GM23338 (cell line): ENCODE data around the gene ERN2. TPM values are rescaled to one million over a fixed set of nuclear protein-coding genes. Genes with fewer than 3 reads are reported as not detected.

ENCODE experiments used
- ATAC-seq: fragments of 200-7000 bp; cut with Tn5 transposase; 3 replicates; pipeline ENCODE4 v1.9.1; 2020
- DNase-seq: peaks from one replicate; pipeline ENCODE4 v3.0.0-alpha.2; 2015; ENCODE audit warnings: low spot score
- H2AFZ ChIP-seq: fragments of 200-600 bp; sonication (generic); 2 replicates; pipeline ENCODE4 v1.8.0; 2016; ENCODE audit warnings: antibody characterized with exemption, mild to moderate bottlenecking, moderate library complexity
- H3F3A ChIP-seq: fragments of 200-600 bp; sonication (generic); replicated peaks from 2 replicates; pipeline ENCODE4 v1.8.0; 2017; ENCODE audit warnings: antibody characterized with exemption, mixed run types, low read depth
- H3K27ac ChIP-seq: fragments of 200-600 bp; sonication (generic); 2 replicates; pipeline ENCODE4 v1.6.1; 2016; ENCODE audit warnings: low read depth
- H3K27me3 ChIP-seq: fragments of 200-600 bp; sonication (generic); 2 replicates; pipeline ENCODE4 v1.8.0; 2016; ENCODE audit warnings: mild to moderate bottlenecking, mixed run types, moderate library complexity; ENCODE audit not compliant: insufficient read depth
- H3K36me3 ChIP-seq: fragments of 200-600 bp; sonication (generic); 2 replicates; pipeline ENCODE4 v1.8.0; 2016; ENCODE audit warnings: mild to moderate bottlenecking; ENCODE audit not compliant: insufficient read depth
- H3K4me1 ChIP-seq: fragments of 200-600 bp; sonication (generic); 2 replicates; pipeline ENCODE4 v1.8.0; 2016; ENCODE audit warnings: mild to moderate bottlenecking, moderate library complexity; ENCODE audit not compliant: insufficient read depth
- H3K4me2 ChIP-seq: fragments of 200-600 bp; sonication (generic); 2 replicates; pipeline ENCODE4 v1.7.1; 2017; ENCODE audit warnings: mixed run types
- H3K4me3 ChIP-seq: fragments of 200-600 bp; sonication (generic); 2 replicates; pipeline ENCODE4 v1.6.1; 2016; ENCODE audit warnings: mixed run types
- H3K79me2 ChIP-seq: fragments of 200-600 bp; sonication (generic); replicated peaks from 2 replicates; pipeline ENCODE4 v1.8.0; 2017; ENCODE audit warnings: mild to moderate bottlenecking; ENCODE audit not compliant: insufficient read depth
- H3K9me2 ChIP-seq: fragments of 200-600 bp; sonication (generic); 2 replicates; pipeline ENCODE4 v1.8.0; 2017; ENCODE audit not compliant: insufficient read depth
- H4K20me1 ChIP-seq: fragments of 200-600 bp; sonication (generic); replicated peaks from 2 replicates; pipeline ENCODE4 v1.8.0; 2017; ENCODE audit warnings: mild to moderate bottlenecking; ENCODE audit not compliant: insufficient read depth
- H3K27ac Mint-ChIP-seq: 2 replicates; pipeline ENCODE4 v1.8.0; 2020; ENCODE audit warnings: inconsistent platforms, mild to moderate bottlenecking, moderate library complexity, mixed read lengths
- H3K27me3 Mint-ChIP-seq: 3 replicates; pipeline ENCODE4 v1.8.0; 2022; ENCODE audit warnings: low read depth, mild to moderate bottlenecking, moderate library complexity, mixed read lengths, inconsistent platforms; ENCODE audit not compliant: insufficient read depth, poor library complexity
- H3K36me3 Mint-ChIP-seq: 3 replicates; pipeline ENCODE4 v1.8.0; 2021; ENCODE audit warnings: low read depth, mild to moderate bottlenecking, inconsistent platforms, moderate library complexity, mixed read lengths
- H3K4me1 Mint-ChIP-seq: 3 replicates; pipeline ENCODE4 v1.8.0; 2020; ENCODE audit warnings: mild to moderate bottlenecking, inconsistent platforms, mixed read lengths
- H3K4me3 Mint-ChIP-seq: 3 replicates; pipeline ENCODE4 v1.8.0; 2021; ENCODE audit warnings: moderate library complexity, mild to moderate bottlenecking, inconsistent platforms, mixed read lengths
- H3K9me3 Mint-ChIP-seq: 3 replicates; pipeline ENCODE4 v1.8.0; 2020; ENCODE audit warnings: moderate library complexity, mild to moderate bottlenecking, inconsistent platforms, mixed read lengths
- CTCF ChIP-seq, 2 experiments: fragments of 200-600 bp in 1 of 2; sonication (generic) in 1 of 2; conservative IDR thresholded peaks; 2 replicates each; pipeline versions ENCODE4 v1.5.1 to v1.6.1; 2016 to 2017; ENCODE audit warnings: antibody characterized with exemption in 2 of 2, low read depth in 2 of 2, mild to moderate bottlenecking in 2 of 2, moderate library complexity in 1 of 2
- ETS1 ChIP-seq: IDR thresholded peaks from 2 replicates; pipeline ENCODE4 v1.6.1; 2016; ENCODE audit warnings: antibody characterized with exemption
- EZH2 ChIP-seq: fragments of 200-600 bp; sonication (generic); IDR thresholded peaks from one replicate; pipeline ENCODE4 v1.8.0; 2017; ENCODE audit warnings: antibody characterized with exemption, mild to moderate bottlenecking, low read depth; ENCODE audit not compliant: unreplicated experiment
- JUNB ChIP-seq: IDR thresholded peaks from one replicate; pipeline ENCODE4 v1.6.1; 2016; ENCODE audit warnings: antibody characterized with exemption; ENCODE audit not compliant: unreplicated experiment
- NANOG ChIP-seq: IDR thresholded peaks from 2 replicates; pipeline ENCODE4 v1.6.1; 2016; ENCODE audit warnings: antibody characterized with exemption, borderline replicate concordance
- POLR2AphosphoS5 ChIP-seq: IDR thresholded peaks from 2 replicates; pipeline ENCODE4 v1.6.1; 2016; ENCODE audit warnings: antibody characterized with exemption, low read depth
- STAT1 ChIP-seq: IDR thresholded peaks from one replicate; pipeline ENCODE4 v1.6.1; 2016; ENCODE audit warnings: antibody characterized with exemption; ENCODE audit not compliant: unreplicated experiment
- ZNF114 ChIP-seq: fragments of 250-450 bp; sonication (Bioruptor Pico); IDR thresholded peaks from 2 replicates; pipeline ENCODE4 v1.5.0; 2020; ENCODE audit warnings: mild to moderate bottlenecking, moderate library complexity
- ZNF331 ChIP-seq: fragments of 250-450 bp; sonication (Bioruptor Pico); IDR thresholded peaks from 2 replicates; pipeline ENCODE4 v1.5.0; 2020; ENCODE audit warnings: low read depth, mild to moderate bottlenecking, moderate library complexity
- ZNF462 ChIP-seq: fragments of 250-450 bp; sonication (Bioruptor Pico); IDR thresholded peaks from 2 replicates; pipeline ENCODE4 v1.5.0; 2020; ENCODE audit warnings: mild to moderate bottlenecking, moderate library complexity
- polyA plus RNA-seq: library from polyadenylated mRNA; unstranded; fragments of >200 nt; fragmentation: Nextera tagmentation; extraction: Ambion mirVana; gene quantifications from 2 replicates; pipeline ENCODE4 v1.2.1, GENCODE V29; 2016
- total RNA-seq: library from RNA; depleted of rRNA; stranded (reverse); fragments of >200 nt; shearing (Covaris generic); gene quantifications from 2 replicates; pipeline ENCODE4 v1.2.3, GENCODE V29; 2014

The ERN2 gene
- total and polyA plus RNA-seq, 2 experiments from 2014 or later = 0.97 to 1.1 TPM

GRCh38 chr16:23729503-23730424 is 16.7 kb upstream of the ERN2 start (continued):
- TF ChIP-seq STAT1 (no peak), JUNB (no peak), ZNF331 (no peak), ETS1 (no peak), EZH2 (no peak)

GRCh38 chr16:23728112-23728477 is 15.1 kb upstream of the ERN2 start:
- Histone ChIP-seq H3K36me3 (no peaks in the 10 kb centered on the region), H3K4me1 (peaks cover 6% of the 10 kb centered on the region; the same call in 1 of the 2 replicates), H3K79me2 (no peaks in the 10 kb centered on the region), H3K9me2 (0 out of 2 replicates have a peak, but pooled peaks cover 3% of the 10 kb centered on the region), H3K4me3 (no peak overlapping the region), H3K27me3 (no peaks in the 10 kb centered on the region), H2AFZ (no peak overlapping the region), H3K27ac (no peak overlapping the region), H3K4me2 (no peak overlapping the region), H4K20me1 (no peaks in the 10 kb centered on the region), H3F3A (no peaks in the 10 kb centered on the region)
- peaks cover 3% of the 10 kb centered on the region for H3K9me3 Mint-ChIP-seq
- H3K27me3 Mint-ChIP-seq = peaks cover 7% of the 10 kb centered on the region
- peaks cover 11% of the 10 kb centered on the region for H3K4me1 Mint-ChIP-seq
- H3K27ac Mint-ChIP-seq = no peak overlapping the region
- H3K4me3 Mint-ChIP-seq = no peak overlapping the region
- ATAC-seq = no peak; the same call in 1 of the 3 replicates
- no peak for DNase-seq
- 0 out of 3 replicates have a peak, but pooled peaks cover 1% of the 10 kb centered on the region for H3K36me3 Mint-ChIP-seq
- TF ChIP-seq ZNF462 = no peak
- no peak for TF ChIP-seq ZNF114 (CRISPR knock-in tag)
- TF ChIP-seq JUNB = no peak
- TF ChIP-seq NANOG = no peak
- TF ChIP-seq POLR2AphosphoS5 = no peak
- no peak for TF ChIP-seq ETS1
- no peak for TF ChIP-seq CTCF (conservative IDR thresholded peaks at IDR 0.05; ENCODE audit: low read depth in 2 of 2)
